ENCODE results near the gene ZNF174. TPM values are rescaled to one million over a fixed set of nuclear protein-coding genes. Genes with fewer than 3 reads are reported as not detected.

Gene ZNF174
- total RNA-seq, 1 experiment from 2014 or later, result 8.2 TPM

DNA sequence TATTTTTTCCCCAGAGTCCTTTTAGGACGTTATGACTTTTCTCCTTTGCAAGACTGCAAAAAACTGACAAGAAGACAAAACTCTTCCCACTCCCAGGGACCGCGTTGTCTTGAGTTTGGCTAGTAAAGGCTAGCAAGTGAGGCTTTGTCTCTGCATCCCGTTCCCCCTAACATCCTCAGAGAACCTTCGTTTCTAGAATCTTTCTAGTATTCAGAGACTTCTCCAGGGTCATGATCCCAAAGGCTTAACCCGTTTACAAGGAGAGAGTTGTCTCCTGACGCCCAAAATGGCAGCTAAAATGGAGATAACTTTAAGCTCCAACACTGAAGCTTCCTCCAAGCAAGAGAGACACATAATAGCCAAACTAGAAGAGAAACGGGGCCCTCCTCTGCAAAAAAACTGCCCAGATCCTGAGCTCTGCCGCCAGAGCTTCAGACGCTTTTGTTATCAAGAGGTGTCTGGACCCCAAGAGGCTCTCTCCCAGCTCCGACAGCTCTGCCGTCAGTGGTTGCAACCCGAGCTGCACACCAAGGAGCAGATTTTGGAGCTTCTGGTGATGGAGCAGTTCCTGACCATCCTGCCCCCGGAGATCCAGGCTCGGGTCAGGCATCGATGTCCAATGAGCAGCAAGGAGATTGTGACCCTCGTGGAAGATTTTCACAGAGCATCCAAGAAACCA, 843 bp downstream of the ZNF174 start:
- TSS peak; percentile 63 for BruUV-seq (replicated peaks)
- peak overlapping the region; percentile 83 for H3K27ac ChIP-seq (ENCODE audit: low read depth, low read length)
- intact Hi-C loops (cut with micrococcal nuclease), result loop anchor here (1.0 kb wide), 1 partner anchor 119 kb away; the partner anchor contains the start of gene ZNF263

More for the DNA sequence above, 843 bp downstream of the ZNF174 start:
- no peaks in the 10 kb centered on the region for H4K20me1 ChIP-seq (ENCODE audit: insufficient read depth)
- peaks cover 45% of the 10 kb centered on the region for H3K79me2 ChIP-seq (ENCODE audit: insufficient read depth, low read length)
- peak overlapping the region; percentile 25 for H2AFZ ChIP-seq (ENCODE audit: low read depth, low read length, poor library complexity, severe bottlenecking)
- TF ChIP-seq, protein P1, sequence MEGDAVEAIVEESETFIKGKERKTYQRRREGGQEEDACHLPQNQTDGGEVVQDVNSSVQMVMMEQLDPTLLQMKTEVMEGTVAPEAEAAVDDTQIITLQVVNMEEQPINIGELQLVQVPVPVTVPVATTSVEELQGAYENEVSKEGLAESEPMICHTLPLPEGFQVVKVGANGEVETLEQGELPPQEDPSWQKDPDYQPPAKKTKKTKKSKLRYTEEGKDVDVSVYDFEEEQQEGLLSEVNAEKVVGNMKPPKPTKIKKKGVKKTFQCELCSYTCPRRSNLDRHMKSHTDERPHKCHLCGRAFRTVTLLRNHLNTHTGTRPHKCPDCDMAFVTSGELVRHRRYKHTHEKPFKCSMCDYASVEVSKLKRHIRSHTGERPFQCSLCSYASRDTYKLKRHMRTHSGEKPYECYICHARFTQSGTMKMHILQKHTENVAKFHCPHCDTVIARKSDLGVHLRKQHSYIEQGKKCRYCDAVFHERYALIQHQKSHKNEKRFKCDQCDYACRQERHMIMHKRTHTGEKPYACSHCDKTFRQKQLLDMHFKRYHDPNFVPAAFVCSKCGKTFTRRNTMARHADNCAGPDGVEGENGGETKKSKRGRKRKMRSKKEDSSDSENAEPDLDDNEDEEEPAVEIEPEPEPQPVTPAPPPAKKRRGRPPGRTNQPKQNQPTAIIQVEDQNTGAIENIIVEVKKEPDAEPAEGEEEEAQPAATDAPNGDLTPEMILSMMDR (IDR thresholded peaks at IDR 0.05 in 2 of 3, conservative IDR thresholded peaks at IDR 0.05 in 1 of 3; ENCODE audit: borderline replicate concordance in 1 of 3, insufficient read depth in 1 of 3, low read depth in 2 of 3, low read length in 2 of 3), result no peak
- TF ChIP-seq SP1 (IDR thresholded peaks at IDR 0.05; ENCODE audit: low read depth), result no peak
- no peak for TF ChIP-seq ZNF274 (IDR thresholded peaks at IDR 0.05; ENCODE audit: low read depth, low read length)
- TF ChIP-seq CBX3 (IDR thresholded peaks at IDR 0.05; ENCODE audit: low read depth), result no peak
- TF ChIP-seq, protein P2, sequence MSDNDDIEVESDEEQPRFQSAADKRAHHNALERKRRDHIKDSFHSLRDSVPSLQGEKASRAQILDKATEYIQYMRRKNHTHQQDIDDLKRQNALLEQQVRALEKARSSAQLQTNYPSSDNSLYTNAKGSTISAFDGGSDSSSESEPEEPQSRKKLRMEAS (IDR thresholded peaks at IDR 0.05), result no peak
- no peak for TF ChIP-seq RAD21 (IDR thresholded peaks at IDR 0.05; ENCODE audit: low read depth)
- TF ChIP-seq, protein P3, sequence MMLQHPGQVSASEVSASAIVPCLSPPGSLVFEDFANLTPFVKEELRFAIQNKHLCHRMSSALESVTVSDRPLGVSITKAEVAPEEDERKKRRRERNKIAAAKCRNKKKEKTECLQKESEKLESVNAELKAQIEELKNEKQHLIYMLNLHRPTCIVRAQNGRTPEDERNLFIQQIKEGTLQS (IDR thresholded peaks at IDR 0.05), result no peak
- no peak for TF ChIP-seq POLR2AphosphoS5 (IDR thresholded peaks at IDR 0.05; ENCODE audit: low read depth, low read length)
- TF ChIP-seq SIN3A (IDR thresholded peaks at IDR 0.05; ENCODE audit: low read depth), result no peak
- no peak for TF ChIP-seq YY1 (IDR thresholded peaks at IDR 0.05; ENCODE audit: extremely low read depth, insufficient replicate concordance, low read depth, low read length)
- no peak for TF ChIP-seq TCF7L2 (IDR thresholded peaks at IDR 0.05; ENCODE audit: borderline replicate concordance, extremely low read depth, insufficient read depth, insufficient read length)
- no peak for TF ChIP-seq POLR2A (IDR thresholded peaks at IDR 0.05; ENCODE audit: borderline replicate concordance, extremely low read depth, insufficient read depth, insufficient read length)
- TF ChIP-seq EGR1 (IDR thresholded peaks at IDR 0.05; ENCODE audit: low read depth), result no peak
- TF ChIP-seq FOSL1 (IDR thresholded peaks at IDR 0.05; ENCODE audit: low read depth), result no peak
- H3K36me3 ChIP-seq (ENCODE audit: control insufficient read depth in 1 of 2, insufficient read depth in 2 of 2, low read length in 2 of 2), result peaks cover 9 to 43% of the 10 kb centered on the region in 2 experiments; a peak in 3 of 4 replicates
- no peak for DNase-seq (ENCODE audit: low read depth, low spot score)
- peak overlapping the region; percentile 88 for H3K9ac ChIP-seq (ENCODE audit: low read length)
- H3K4me1 ChIP-seq (ENCODE audit: control insufficient read depth in 1 of 2, insufficient read depth in 2 of 2, low read length in 2 of 2), result peaks cover 5 to 12% of the 10 kb centered on the region in 2 experiments; a peak in 3 of 4 replicates
- POLR2A ChIA-PET, result interaction anchor here (1.2 to 1.5 kb wide), 2 partner anchors 9 to 43 kb away, joined by 4 read pairs; no protein-coding TSS in a partner anchor
- peak overlapping the region; percentile 92 to 96 for H3K4me3 ChIP-seq (replicated peaks in 1 of 2; ENCODE audit: low read depth in 1 of 2, low read length in 2 of 2)
- ATAC-seq, result no peak
- no peaks in the 10 kb centered on the region for H3K9me2 ChIP-seq (ENCODE audit: insufficient read depth)
- H3K27me3 ChIP-seq (ENCODE audit: insufficient read depth, low read length), result no peaks in the 10 kb centered on the region
- RAD21 ChIA-PET (ENCODE audit: low non-redundant PET in 1 of 2, low total read pairs in 2 of 2, uncharacterized antibody in 2 of 2, unreplicated experiment in 2 of 2), result no interaction called here
- H3K9me3 ChIP-seq (ENCODE audit: control insufficient read depth in 1 of 2, insufficient read depth in 1 of 2, low read depth in 1 of 2, low read length in 2 of 2), result peaks cover 3 to 5% of the 10 kb centered on the region in 2 experiments; a peak in 2 of 4 replicates
- CTCF ChIA-PET, result interaction anchor here (1.5 kb wide), 1 partner anchor 135 kb away, joined by 4 read pairs; no protein-coding TSS in a partner anchor
- H3K4me2 ChIP-seq (ENCODE audit: low read length), result peak overlapping the region; percentile 99
